GM19372 (cell line): ENCODE results near the gene SIAH3.
"Not testable (repeated sequence)": the region's sequence is repeated elsewhere in the genome, so short reads cannot be mapped to it uniquely, and the experiment has no call there.

ENCODE experiments used
- ATAC-seq: cut with Tn5 transposase; IDR thresholded peaks from one replicate; pipeline ENCODE4 v1.9.1; 2021; ENCODE audit warnings: mild to moderate bottlenecking, low read depth, moderate library complexity; ENCODE audit not compliant: unreplicated experiment

The SIAH3 gene, protein sequence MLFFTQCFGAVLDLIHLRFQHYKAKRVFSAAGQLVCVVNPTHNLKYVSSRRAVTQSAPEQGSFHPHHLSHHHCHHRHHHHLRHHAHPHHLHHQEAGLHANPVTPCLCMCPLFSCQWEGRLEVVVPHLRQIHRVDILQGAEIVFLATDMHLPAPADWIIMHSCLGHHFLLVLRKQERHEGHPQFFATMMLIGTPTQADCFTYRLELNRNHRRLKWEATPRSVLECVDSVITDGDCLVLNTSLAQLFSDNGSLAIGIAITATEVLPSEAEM

GRCh38 chr13:45851171-45851921 is at the start of gene SIAH3:
Gene SIAH3 (minus strand): TSS chr13:45851753. CDS start chr13:45851629, 124 bp downstream.
- ATAC-seq, result no peak

DNA sequence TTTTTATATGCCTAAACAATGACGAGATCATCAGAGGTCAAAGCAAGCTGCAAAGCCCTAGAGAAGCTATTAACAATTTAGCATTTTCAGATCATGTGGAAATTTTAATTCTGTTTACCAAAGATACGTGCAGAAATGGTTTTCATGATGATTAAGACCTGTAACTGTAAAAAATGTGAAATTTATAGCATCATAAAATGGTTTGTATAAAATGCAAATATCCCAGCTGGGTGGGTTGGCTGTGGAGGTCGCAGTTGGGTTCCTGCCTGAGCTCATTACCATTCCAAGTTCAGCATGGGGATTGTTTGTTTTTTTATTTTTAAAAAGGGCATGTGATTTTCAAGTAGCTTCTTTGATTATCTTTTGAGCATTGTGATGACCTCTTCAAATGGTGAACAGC is 47.9 kb upstream of the SIAH3 start:
- no peak for ATAC-seq

- no peak for ATAC-seq
Measured at GRCh38 chr13:45897562-45897961, 46.0 kb upstream of the SIAH3 start.

DNA sequence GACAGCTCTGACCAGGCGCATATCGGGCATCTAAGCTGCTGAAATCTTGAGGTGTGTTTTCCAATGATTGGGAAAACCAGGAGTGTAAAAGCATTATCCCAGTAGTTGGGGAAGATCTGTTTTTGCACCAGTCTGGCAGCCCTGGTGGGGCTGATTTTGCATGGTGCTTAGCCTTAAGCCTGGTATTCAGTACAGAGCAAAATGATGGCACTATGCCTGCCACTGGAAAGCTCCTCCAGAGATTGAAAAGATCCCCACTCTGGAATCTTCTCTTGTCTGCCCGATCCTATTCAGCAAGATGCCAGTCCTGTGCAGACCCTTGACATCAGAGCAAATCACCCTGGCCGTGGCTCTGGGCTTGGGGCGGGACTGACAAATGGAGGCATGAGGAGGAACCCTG is 44.7 kb upstream of the SIAH3 start:
- ATAC-seq, result no peak

DNA sequence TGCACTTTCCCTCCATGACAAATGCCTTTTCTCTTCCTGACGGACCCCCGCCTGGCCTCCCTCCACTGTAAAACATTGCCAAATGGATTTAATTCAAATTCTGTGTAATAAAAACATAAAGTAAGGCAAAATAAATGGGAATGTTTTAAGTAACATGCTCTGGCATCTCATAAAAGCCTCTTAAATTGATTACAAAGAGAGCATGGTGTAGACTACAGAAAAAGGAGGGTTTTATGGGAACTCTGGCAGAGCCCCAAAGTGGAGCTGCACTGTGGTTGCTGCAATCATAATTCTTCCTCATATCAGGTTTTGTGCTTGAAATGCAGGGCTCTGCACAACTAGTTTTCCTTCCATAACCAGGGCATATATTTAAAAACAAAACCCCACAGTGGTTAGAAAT is 44.3 kb upstream of the SIAH3 start:
- ATAC-seq, result no peak

DNA sequence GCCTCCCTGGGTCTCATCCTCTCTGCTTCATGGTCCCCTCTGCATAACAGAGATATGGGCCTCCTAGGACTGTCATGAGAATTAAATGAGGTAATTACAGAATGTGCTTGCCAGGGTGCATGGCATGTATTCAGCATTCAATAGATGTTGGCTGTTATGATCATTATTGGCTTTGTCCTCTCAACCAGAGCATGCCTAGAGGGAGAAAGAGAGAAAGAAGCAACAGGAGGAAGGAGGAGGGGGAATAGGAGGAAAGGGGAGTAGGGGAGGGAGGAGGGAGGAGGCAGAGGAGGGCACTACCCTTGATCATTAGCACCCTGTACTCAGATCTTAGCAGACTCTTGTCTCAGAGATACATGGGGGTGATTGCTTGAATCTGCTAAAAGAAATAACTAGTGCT is 41.0 kb upstream of the SIAH3 start:
- ATAC-seq, result no peak

- ATAC-seq, result no peak
Measured at GRCh38 chr13:45889590-45890243, 38.2 kb upstream of the SIAH3 start.

- no peak for ATAC-seq
Measured at GRCh38 chr13:45886466-45886865, 34.9 kb upstream of the SIAH3 start.

GRCh38 chr13:45885194-45885593 is 33.6 kb upstream of the SIAH3 start:
- no peak for ATAC-seq

- ATAC-seq, result no peak
Measured at GRCh38 chr13:45882626-45883025, 31.1 kb upstream of the SIAH3 start.

- no peak for ATAC-seq
Measured at GRCh38 chr13:45881353-45881752, 29.8 kb upstream of the SIAH3 start.

DNA sequence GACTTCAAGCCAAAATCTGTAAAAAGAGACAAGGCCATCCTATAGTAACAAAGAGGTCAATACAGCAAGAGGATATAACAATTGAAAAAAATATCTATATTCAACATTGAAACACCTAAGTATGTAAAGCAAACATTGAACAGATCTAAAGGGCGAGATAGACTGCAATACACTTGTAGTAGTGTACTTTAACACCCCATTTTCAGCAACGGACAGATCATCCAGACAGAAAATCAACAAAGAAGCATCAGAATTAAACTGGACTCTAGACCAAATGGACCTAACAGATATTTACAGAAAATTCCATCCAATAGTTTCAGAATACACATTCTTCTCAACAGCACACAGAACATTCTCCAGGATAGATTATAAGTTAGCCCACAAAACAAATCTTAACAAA is 28.7 kb upstream of the SIAH3 start:
- no peak for ATAC-seq

- ATAC-seq, result no peak
Measured at GRCh38 chr13:45879666-45880065, 28.1 kb upstream of the SIAH3 start.

DNA sequence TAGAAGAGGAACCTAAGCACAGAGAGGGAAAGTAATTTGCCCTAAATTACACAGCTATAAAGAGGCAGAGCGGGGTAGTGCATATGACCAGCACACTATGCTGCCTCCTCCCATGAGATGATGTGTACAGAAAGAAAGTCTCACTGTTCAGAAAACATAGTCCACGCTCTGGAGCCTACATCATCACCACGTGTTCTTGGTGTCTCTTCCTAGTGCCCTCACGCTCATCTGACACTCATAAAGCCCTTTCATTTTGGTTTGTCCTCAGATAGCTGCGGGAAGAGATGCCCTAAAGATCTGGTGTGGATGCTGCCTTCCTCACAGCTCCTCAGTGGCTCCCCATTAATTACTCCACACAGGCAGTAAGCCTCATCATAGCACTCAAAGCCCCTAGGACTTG is 27.4 kb upstream of the SIAH3 start:
- ATAC-seq, result no peak

DNA sequence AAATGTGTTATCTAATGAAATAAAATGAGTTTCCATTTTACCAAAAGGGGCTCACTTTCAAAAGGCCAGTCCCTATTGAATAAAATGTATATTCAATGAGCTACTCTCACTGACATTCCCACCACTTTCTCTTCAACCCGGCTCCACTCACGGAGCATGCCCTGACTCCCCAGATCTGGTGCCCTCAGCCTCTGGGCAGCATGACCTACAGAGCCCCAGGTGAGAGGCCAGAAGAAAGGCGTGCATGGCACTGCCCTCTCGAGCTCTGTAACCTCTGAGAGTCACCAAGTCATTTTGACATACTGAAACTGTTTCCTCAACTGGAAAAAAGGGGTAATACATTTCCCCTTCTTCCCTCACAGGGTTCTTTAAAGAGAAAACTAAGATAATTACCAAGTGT is 25.2 kb upstream of the SIAH3 start:
- no peak for ATAC-seq

- ATAC-seq, result no peak
Measured at GRCh38 chr13:45875951-45876350, 24.4 kb upstream of the SIAH3 start.

DNA sequence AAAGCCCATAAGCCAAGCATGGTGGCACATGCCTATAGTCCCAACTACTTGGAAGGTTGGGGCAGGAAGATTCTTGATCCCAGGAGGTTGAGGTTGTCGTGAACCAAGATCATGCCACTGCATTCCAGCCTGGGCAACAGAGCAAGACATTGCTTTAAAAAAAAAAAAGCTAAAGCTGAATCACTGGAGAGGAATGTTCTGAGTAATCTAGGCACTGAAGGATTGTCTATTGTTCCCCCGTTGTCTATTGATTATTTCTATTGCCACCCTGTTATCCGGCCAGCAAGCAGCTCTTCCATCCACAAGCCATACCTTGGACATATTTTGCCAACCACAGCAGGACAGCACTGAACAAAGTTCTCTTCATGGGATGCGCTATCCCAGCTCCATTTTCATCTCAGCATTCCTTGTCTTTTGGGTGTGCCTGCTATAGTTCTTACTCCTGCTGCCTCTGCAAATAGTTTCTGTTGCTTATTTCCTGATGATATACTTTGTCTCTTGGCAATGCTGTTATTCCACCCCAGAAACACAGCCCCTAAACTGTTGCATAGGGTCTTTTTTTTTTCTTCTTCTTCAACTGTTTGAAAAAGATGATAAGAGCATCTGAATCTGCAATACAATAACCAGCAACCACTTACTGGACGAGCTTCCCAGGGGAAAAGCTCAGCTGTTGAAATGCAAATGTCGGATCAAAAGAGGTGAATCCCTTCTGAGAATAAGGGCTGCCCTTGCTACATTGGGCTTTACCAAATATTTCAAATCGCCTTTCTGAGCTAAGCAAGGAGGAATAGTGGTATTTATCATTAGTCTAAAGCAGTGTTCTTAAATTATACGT is 22.2 kb upstream of the SIAH3 start:
- no peak for ATAC-seq

DNA sequence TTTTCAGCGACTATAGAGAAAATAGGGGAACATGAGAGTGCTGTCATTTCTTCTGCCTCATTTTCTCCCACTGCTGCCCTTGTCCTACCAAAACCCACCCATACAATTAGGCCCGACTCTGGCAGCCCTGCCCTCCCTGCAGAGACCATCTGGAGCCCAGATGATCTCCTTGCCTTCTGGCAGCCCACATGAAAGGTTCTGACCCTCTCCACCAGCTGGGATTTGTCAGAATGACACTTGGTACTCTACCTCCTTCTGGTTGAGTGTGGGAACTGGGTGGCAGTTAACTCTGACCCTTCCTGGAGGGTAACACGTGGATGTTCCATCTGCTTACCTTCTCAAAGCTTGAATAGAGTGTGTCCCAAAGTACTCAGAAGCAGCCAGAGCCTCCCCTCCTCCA is 21.0 kb upstream of the SIAH3 start:
- ATAC-seq, result no peak

DNA sequence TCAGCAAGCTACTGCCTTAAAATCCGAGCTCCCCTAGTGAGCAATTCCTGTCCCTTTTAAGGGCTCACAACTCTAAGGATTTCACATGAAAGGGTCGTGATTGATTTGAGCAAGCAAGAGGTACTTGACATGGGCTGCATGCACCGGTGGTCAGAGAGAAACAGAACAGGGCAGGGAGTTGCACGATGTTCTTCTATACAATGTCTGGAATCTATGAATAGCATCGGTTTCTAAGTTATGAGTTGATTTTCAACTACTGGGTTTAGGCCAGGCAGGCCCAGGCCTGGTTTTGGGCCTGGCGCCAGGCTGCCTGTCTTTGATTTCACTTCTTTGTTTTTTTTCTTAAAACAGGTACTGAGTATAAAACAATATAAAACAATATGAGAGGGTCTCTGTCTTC is 19.6 kb upstream of the SIAH3 start:
- not testable (repeated sequence) for ATAC-seq

GRCh38 chr13:45870232-45870631 is 18.7 kb upstream of the SIAH3 start:
- no peak for ATAC-seq

GRCh38 chr13:45865414-45865813 is 13.9 kb upstream of the SIAH3 start:
- no peak for ATAC-seq
